HCT116 (cell line): Measurements from ENCODE around the gene SKI. TPM values are rescaled to one million over a fixed set of nuclear protein-coding genes. Genes with fewer than 3 reads are reported as not detected.

Source experiments
- ATAC-seq: fragments of 200-7000 bp; cut with Tn5 transposase; 2 replicates; pipeline ENCODE4 v1.9.1; 2020; ENCODE audit warnings: mild to moderate bottlenecking, moderate library complexity
- BruUV-seq: library from RNA; stranded (reverse); fragments of 400-500 nt; replicated peaks from 2 replicates; lab custom pipeline; 2021; lab: Mats Ljungman, UMichigan
- CTCF ChIA-PET: fragments of 300-600 bp; sonication (Branson Sonifier 250); formaldehyde crosslinking; loops from one replicate; lab custom pipeline; 2021; ENCODE audit warnings: antibody characterized with exemption; lab: Charles Lee
- POLR2A ChIA-PET: fragments of 300-600, 350-600 bp; sonication (Branson Sonifier 250); formaldehyde crosslinking; loops from one replicate; lab custom pipeline; 2021; ENCODE audit warnings: antibody characterized with exemption; lab: Charles Lee
- RAD21 ChIA-PET, 2 experiments: fragments of 300-600 bp; sonication (Branson Sonifier 250); formaldehyde crosslinking; loops; one replicate each; lab custom pipeline; 2023; ENCODE audit warnings: low total read pairs in 2 of 2; ENCODE audit not compliant: uncharacterized antibody in 2 of 2, unreplicated experiment in 2 of 2, low non-redundant PET in 1 of 2; lab: Charles Lee
- DNase-seq: peaks from one replicate; pipeline ENCODE4 v3.0.0-alpha.2; 2010; ENCODE audit warnings: low read depth, low spot score
- H2AFZ ChIP-seq: fragments of 200-600 bp; shearing (Covaris generic), sonication (generic); 2 replicates; pipeline ENCODE4 v1.6.1; 2017; ENCODE audit warnings: low read depth, mixed run types, mixed read lengths, antibody characterized with exemption, low read length; ENCODE audit not compliant: poor library complexity, severe bottlenecking
- H3K27ac ChIP-seq: 2 replicates; pipeline ENCODE4 v1.5.1; 2012; ENCODE audit warnings: low read depth, low read length
- H3K27me3 ChIP-seq: fragments of 200-600 bp; sonication (generic); 2 replicates; pipeline ENCODE4 v1.6.1; 2016; ENCODE audit warnings: mixed run types, low read length, mixed read lengths; ENCODE audit not compliant: insufficient read depth
- H3K36me3 ChIP-seq, 2 experiments: fragments of 200-500 bp in 1 of 2; fragments of 200-600 bp in 1 of 2; sonication (Bioruptor generic) in 1 of 2; sonication (generic) in 1 of 2; 2 replicates each; pipeline versions ENCODE4 v1.5.1 to v1.6.1; 2014 to 2016; ENCODE audit warnings: low read length in 2 of 2, inconsistent platforms in 1 of 2, mixed read lengths in 1 of 2, mixed run types in 1 of 2; ENCODE audit not compliant: insufficient read depth in 2 of 2, control insufficient read depth in 1 of 2
- H3K4me1 ChIP-seq, 2 experiments: fragments of 200-600 bp in 1 of 2; sonication (generic) in 1 of 2; 2 replicates each; pipeline versions ENCODE4 v1.5.1 to v1.6.1; 2012 to 2017; ENCODE audit warnings: low read length in 2 of 2, inconsistent platforms in 1 of 2, mild to moderate bottlenecking in 1 of 2, mixed read lengths in 1 of 2, mixed run types in 1 of 2, moderate library complexity in 1 of 2; ENCODE audit not compliant: insufficient read depth in 2 of 2, control insufficient read depth in 1 of 2
- H3K4me2 ChIP-seq: fragments of 200-600 bp; sonication (generic); 2 replicates; pipeline ENCODE4 v1.6.1; 2017; ENCODE audit warnings: mixed run types, low read length, mixed read lengths
- H3K4me3 ChIP-seq, 2 experiments: fragments of 200-600 bp in 1 of 2; sonication (generic) in 1 of 2; replicated peaks in 1 of 2; 2 replicates each; pipeline ENCODE4 v1.5.1; 2011 to 2016; ENCODE audit warnings: low read length in 2 of 2, control low read depth in 1 of 2, low read depth in 1 of 2, mild to moderate bottlenecking in 1 of 2, mixed read lengths in 1 of 2, mixed run types in 1 of 2
- H3K79me2 ChIP-seq: fragments of 200-600 bp; sonication (generic); 2 replicates; pipeline ENCODE4 v1.6.1; 2017; ENCODE audit warnings: mild to moderate bottlenecking, mixed run types, low read length, moderate library complexity, mixed read lengths; ENCODE audit not compliant: insufficient read depth
- H3K9ac ChIP-seq: fragments of 200-600 bp; sonication (generic); 2 replicates; pipeline ENCODE4 v1.6.1; 2016; ENCODE audit warnings: low read length, mixed read lengths
- H3K9me2 ChIP-seq: fragments of 200-600 bp; sonication (generic), shearing (Covaris generic); 2 replicates; pipeline ENCODE4 v1.6.1; 2017; ENCODE audit warnings: mixed run types, mild to moderate bottlenecking, moderate library complexity; ENCODE audit not compliant: insufficient read depth
- H3K9me3 ChIP-seq, 2 experiments: fragments of 200-500 bp in 1 of 2; fragments of 200-600 bp in 1 of 2; sonication (Bioruptor generic) in 1 of 2; sonication (generic) in 1 of 2; 2 replicates each; pipeline ENCODE4 v1.6.1; 2014 to 2017; ENCODE audit warnings: low read length in 2 of 2, mixed read lengths in 2 of 2, inconsistent platforms in 1 of 2, low read depth in 1 of 2, mild to moderate bottlenecking in 1 of 2, mixed run types in 1 of 2, moderate library complexity in 1 of 2; ENCODE audit not compliant: control insufficient read depth in 1 of 2, insufficient read depth in 1 of 2
- H4K20me1 ChIP-seq: fragments of 200-600 bp; sonication (generic), shearing (Covaris generic); 2 replicates; pipeline ENCODE4 v1.6.1; 2017; ENCODE audit warnings: mixed run types, mild to moderate bottlenecking, moderate library complexity; ENCODE audit not compliant: insufficient read depth
- CBX3 ChIP-seq: IDR thresholded peaks from 2 replicates; pipeline ENCODE4 v1.6.1; 2012; ENCODE audit warnings: low read depth
- CEBPB ChIP-seq: IDR thresholded peaks from 2 replicates; pipeline ENCODE4 v1.6.1; 2012; ENCODE audit warnings: low read depth
- ELF1 ChIP-seq: IDR thresholded peaks from 2 replicates; pipeline ENCODE4 v1.6.1; 2012; ENCODE audit warnings: low read depth, borderline replicate concordance
- EZH2 ChIP-seq: fragments of 200-600 bp; sonication (generic); IDR thresholded peaks from 2 replicates; pipeline ENCODE4 v1.6.1; 2017; ENCODE audit warnings: antibody characterized with exemption, mixed run types
- JUND ChIP-seq: IDR thresholded peaks from 2 replicates; pipeline ENCODE4 v1.6.1; 2012
- POLR2A ChIP-seq: IDR thresholded peaks from 2 replicates; pipeline ENCODE4 v1.7.0; 2011; ENCODE audit warnings: borderline replicate concordance; ENCODE audit not compliant: insufficient read depth, insufficient read length; ENCODE audit errors: extremely low read depth
- POLR2AphosphoS5 ChIP-seq: IDR thresholded peaks from 2 replicates; pipeline ENCODE4 v1.6.1; 2011; ENCODE audit warnings: mild to moderate bottlenecking, low read depth, low read length, moderate library complexity
- SIN3A ChIP-seq: IDR thresholded peaks from 2 replicates; pipeline ENCODE4 v1.6.1; 2012; ENCODE audit warnings: low read depth
- SP1 ChIP-seq: IDR thresholded peaks from 2 replicates; pipeline ENCODE4 v1.6.1; 2012; ENCODE audit warnings: low read depth
- SRF ChIP-seq: IDR thresholded peaks from 2 replicates; pipeline ENCODE4 v1.6.1; 2012; ENCODE audit warnings: low read depth
- YY1 ChIP-seq: IDR thresholded peaks from 2 replicates; pipeline ENCODE4 v1.6.1; 2011; ENCODE audit warnings: low read length, low read depth, moderate library complexity, mild to moderate bottlenecking; ENCODE audit not compliant: insufficient replicate concordance; ENCODE audit errors: extremely low read depth
- ZBTB33 ChIP-seq: IDR thresholded peaks from 2 replicates; pipeline ENCODE4 v1.6.1; 2011; ENCODE audit warnings: mild to moderate bottlenecking, low read length, moderate library complexity; ENCODE audit not compliant: insufficient replicate concordance; ENCODE audit errors: extremely low read depth
- ZFX ChIP-seq: fragments of 450-650 bp; IDR thresholded peaks from 2 replicates; pipeline ENCODE4 v1.6.1; 2017
- ZNF274 ChIP-seq: fragments of 200-500 bp; sonication (Bioruptor generic); IDR thresholded peaks from 2 replicates; pipeline ENCODE4 v1.6.1; 2014; ENCODE audit warnings: mild to moderate bottlenecking, low read depth, low read length, inconsistent platforms
- intact Hi-C: fragments of 100-400 bp; cut with micrococcal nuclease; formaldehyde crosslinking; loops from 2 replicates; pipeline ENCODE4 v1.10.0; 2022
- total RNA-seq: library from RNA; stranded (reverse); gene quantifications from one replicate; pipeline ENCODE4 v1.2.1, GENCODE V29; 2021; ENCODE audit not compliant: unreplicated experiment
- TF ChIP-seq, protein P1 (sequence below): IDR thresholded peaks from 2 replicates; pipeline ENCODE4 v1.6.1; 2012

SKI gene
- total RNA-seq, 1 experiment from 2014 or later: 56.2 TPM

DNA sequence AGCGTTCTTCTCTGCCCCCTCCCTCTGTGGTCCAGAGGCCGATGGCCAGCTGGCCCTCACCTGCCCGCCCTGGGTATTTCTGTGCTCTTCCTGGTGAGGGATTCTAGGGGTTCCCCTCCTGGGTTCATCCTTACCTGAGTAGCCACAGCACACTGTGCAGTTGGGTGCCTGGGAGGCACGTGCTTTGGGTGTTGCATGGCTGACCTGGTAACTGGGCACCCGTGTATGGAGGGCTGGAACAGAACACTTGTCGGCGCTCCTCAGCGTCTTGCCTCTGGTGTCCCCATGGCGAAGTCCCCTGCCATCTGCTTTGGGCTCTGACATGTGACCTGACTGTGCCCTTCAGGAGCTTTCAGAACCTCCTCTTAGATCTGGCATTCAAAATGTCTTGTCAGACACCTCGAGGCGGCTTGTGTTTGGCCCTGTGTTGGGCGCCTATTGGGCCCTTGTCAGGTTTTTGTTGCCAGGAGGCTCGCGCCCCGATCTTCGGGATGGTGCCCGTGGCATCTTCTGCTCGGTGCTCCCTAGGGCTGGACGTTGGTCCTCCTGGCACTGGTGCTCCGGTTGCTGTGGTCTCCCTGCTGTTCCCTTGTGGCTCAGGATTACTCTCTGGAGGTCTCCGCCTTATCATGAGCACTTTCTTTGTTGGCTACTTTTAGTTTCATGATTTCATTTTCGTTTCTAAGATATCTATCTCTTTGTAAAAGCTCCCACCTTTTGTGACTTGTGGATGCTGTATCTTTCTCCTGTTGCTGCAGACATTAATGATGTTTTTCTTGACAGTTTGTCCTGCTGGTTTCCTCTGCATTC lies 28.5 kb downstream of the SKI start:
- Histone ChIP-seq H3K4me2 (no peak overlapping the region), H3K27me3 (no peaks in the 10 kb centered on the region), H3K4me3 (no peak overlapping the region), H3K9me3 (peaks cover 0 to 7% of the 10 kb centered on the region in 2 experiments; a peak in 1 of 4 replicates), H3K27ac (peak overlapping the region; percentile 45), H3K4me1 (peaks cover 0 to 26% of the 10 kb centered on the region in 2 experiments; a peak in 1 of 4 replicates), H3K79me2 (peaks cover 100% of the 10 kb centered on the region), H3K9ac (no peak overlapping the region), H4K20me1 (peaks cover 15% of the 10 kb centered on the region), H3K36me3 (peaks cover 0 to 22% of the 10 kb centered on the region in 2 experiments; a peak in 1 of 4 replicates), H2AFZ (no peak overlapping the region), H3K9me2 (no peaks in the 10 kb centered on the region)
- intact Hi-C loops: no loop called here
- ChIA-PET POLR2A (interaction anchor here (1.4 kb wide), 1 partner anchor 57 kb away, joined by 4 read pairs; no protein-coding TSS in a partner anchor), CTCF (interaction anchor here (1.4 kb wide), 1 partner anchor 62 kb away, joined by 3 read pairs; the partner anchor contains the start of gene FAAP20), RAD21 (no interaction called here)
- DNase-seq (no peak), ATAC-seq (0 out of 2 replicates have a peak, but pooled peaks have one; percentile 6)
- BruUV-seq: no TSS peak
- no peak for TF ChIP-seq ZNF274
- no peak for TF ChIP-seq POLR2A
- TF ChIP-seq JUND: no peak
- TF ChIP-seq SP1: no peak
- TF ChIP-seq, protein P1, sequence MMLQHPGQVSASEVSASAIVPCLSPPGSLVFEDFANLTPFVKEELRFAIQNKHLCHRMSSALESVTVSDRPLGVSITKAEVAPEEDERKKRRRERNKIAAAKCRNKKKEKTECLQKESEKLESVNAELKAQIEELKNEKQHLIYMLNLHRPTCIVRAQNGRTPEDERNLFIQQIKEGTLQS: no peak
- no peak for TF ChIP-seq ZBTB33
- no peak for TF ChIP-seq ZFX
- TF ChIP-seq CEBPB: no peak
- TF ChIP-seq SIN3A: no peak
- TF ChIP-seq CBX3: no peak
- no peak for TF ChIP-seq POLR2AphosphoS5
- no peak for TF ChIP-seq SRF
- TF ChIP-seq ELF1: no peak
- no peak for TF ChIP-seq EZH2
- no peak for TF ChIP-seq YY1
